ENCODE results near the gene SMIM10L2A.

SMIM10L2A gene

DNA sequence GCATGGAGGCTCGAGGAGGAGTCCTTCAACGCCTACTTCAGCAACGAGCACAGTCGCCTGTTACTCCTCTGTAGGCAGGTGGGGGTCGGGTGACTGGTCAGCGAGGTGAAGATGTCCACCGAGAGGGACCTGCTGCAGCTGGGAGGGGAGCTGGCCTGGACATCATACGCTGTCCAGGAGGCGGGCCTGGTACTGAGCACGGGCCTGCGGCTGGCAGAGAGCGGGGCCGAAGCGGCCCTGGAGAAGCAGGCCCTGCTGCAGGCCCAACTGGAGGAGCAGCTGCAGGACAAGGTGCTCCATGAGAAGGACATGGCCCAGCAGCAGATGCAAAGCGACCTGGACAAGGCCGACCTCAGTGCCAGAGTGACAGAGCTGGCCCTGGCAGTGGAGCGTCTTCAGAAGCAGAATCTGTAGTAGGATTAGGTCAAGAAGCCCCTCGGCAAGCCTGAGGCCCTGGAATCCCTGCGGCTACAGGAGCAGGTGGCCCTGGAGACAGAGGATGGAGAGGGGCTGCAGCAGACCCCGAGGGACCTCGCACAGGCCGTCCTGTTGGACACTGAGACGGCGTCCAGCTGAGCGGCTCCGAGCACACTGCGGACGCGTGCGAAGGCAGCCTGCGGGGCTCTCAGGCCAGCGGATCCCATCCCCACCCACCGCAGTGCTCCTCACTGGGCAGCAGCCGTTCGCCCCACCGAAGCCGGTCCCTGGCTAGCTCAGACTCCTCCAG is 11.9 kb downstream of the SMIM10L2A start:
- no peaks in the 10 kb centered on the region for H3K9me3 ChIP-seq (ENCODE audit: insufficient read depth, low read length)
- H3K4me3 ChIP-seq (ENCODE audit: insufficient read length, low read depth) = no peak overlapping the region
- H3K9ac ChIP-seq (ENCODE audit: insufficient read length, low read depth) = no peak overlapping the region
- DNase-seq (ENCODE audit: low read depth, low spot score) = no peak
- no peaks in the 10 kb centered on the region for H3K27me3 ChIP-seq (ENCODE audit: insufficient read depth, insufficient read length)
- H3K4me1 ChIP-seq (ENCODE audit: insufficient read depth, insufficient read length) = no peaks in the 10 kb centered on the region
- no peaks in the 10 kb centered on the region for H3K36me3 ChIP-seq (ENCODE audit: insufficient read depth, insufficient read length, low read length)
- TF ChIP-seq ZNF274 (IDR thresholded peaks at IDR 0.05; ENCODE audit: low read depth, low read length) = no peak
- no peak for TF ChIP-seq YY1 (IDR thresholded peaks at IDR 0.05; ENCODE audit: insufficient read depth, insufficient read length)
- TF ChIP-seq SUZ12 (IDR thresholded peaks at IDR 0.05; ENCODE audit: extremely low read depth, insufficient read depth, insufficient read length) = no peak

DNA sequence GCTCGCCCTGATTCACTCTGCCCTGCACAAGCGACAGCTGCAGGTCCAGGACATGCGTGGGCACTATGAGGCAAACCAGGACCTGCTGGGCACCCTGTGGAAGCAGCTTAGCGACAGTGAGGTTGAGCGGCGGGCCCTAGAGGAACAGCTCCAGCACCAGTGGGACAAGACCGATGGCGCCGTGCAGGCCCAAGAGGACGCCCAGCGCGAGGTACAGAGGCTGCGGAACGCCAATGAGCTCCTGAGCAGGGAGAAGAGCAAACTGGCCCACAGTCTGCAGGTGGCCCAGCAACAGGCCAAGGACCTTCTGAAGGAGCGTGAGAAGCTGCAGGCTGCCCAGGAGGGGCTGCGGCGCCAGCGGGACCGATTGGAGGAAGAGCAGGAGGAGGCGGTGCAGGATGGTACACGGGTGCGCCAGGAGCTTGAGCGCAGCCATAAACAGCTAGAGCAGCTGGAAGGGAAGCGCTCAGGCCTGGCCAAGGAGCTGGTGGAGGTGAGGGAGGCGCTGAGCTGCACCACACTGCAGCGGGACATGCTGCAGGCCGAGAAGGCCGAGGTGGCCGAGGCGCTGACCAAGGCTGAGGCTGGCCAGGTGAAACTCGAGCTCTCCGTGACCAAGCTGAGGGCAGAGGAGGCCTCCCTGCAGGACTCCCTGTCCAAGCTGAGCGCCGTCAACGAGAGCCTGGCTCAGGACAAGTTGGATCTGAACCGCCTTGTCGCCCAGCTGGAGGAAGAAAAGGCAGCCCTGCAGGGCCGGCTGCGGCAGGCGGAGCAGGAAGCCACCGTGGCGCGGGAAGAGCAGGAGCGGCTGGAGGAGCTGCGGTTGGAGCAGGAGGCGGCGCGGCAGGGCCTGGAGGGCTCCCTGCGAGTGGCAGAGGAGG is 12.8 kb downstream of the SMIM10L2A start:
- H3K9me3 ChIP-seq (ENCODE audit: insufficient read depth, low read length) = no peaks in the 10 kb centered on the region
- H3K4me3 ChIP-seq (ENCODE audit: insufficient read length, low read depth) = no peak overlapping the region
- no peaks in the 10 kb centered on the region for H3K4me1 ChIP-seq (ENCODE audit: insufficient read depth, insufficient read length)
- no peak overlapping the region for H3K9ac ChIP-seq (ENCODE audit: insufficient read length, low read depth)
- H3K27me3 ChIP-seq (ENCODE audit: insufficient read depth, insufficient read length) = no peaks in the 10 kb centered on the region
- no peak for DNase-seq (ENCODE audit: low read depth, low spot score)
- no peaks in the 10 kb centered on the region for H3K36me3 ChIP-seq (ENCODE audit: insufficient read depth, insufficient read length, low read length)
- TF ChIP-seq SUZ12 (IDR thresholded peaks at IDR 0.05; ENCODE audit: extremely low read depth, insufficient read depth, insufficient read length) = no peak

DNA sequence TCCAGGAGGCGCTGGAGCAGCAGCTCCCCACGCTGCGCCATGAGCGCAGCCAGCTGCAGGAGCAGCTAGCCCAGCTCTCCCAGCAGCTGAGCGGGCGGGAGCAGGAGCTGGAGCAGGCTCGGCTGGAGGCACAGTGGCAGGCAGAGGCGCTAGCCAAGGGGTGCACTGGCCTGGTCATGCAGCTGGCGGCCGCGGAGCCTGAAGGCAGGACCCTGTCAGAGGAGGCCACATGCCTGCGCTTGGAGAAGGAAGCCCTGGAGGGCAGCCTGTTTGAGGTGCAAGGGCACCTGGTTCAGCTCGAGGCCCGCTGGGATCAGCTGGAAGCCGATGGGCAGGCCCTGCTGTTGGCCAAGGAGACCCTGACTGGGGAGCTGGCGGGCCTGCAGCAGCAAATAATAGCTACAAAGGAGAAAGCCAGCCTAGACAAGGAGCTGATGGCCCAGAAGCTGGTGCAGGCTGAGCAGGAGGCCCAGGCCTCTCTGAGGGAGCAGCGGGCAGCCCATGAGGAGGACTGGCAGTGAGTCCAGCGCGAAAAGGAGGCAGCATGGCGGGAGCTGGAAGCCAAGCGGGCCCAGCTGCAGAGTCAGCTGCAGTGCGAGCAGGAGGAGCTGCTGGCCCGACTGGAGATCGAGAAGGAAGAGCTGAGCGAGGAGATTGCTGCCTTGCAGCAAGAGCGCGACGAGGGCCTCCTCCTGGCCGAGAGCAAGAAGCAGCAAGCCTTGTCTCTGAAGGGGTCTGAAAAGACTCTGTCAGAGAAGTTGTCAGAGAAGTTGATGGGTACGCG is 13.6 kb downstream of the SMIM10L2A start:
- TF ChIP-seq YY1 (IDR thresholded peaks at IDR 0.05; ENCODE audit: insufficient read depth, insufficient read length) (no peak), SUZ12 (IDR thresholded peaks at IDR 0.05; ENCODE audit: extremely low read depth, insufficient read depth, insufficient read length) (no peak), ZNF274 (IDR thresholded peaks at IDR 0.05; ENCODE audit: low read depth, low read length) (no peak)
- Histone ChIP-seq H3K9me3 (ENCODE audit: insufficient read depth, low read length) (no peaks in the 10 kb centered on the region), H3K9ac (ENCODE audit: insufficient read length, low read depth) (no peak overlapping the region), H3K27me3 (ENCODE audit: insufficient read depth, insufficient read length) (no peaks in the 10 kb centered on the region), H3K4me1 (ENCODE audit: insufficient read depth, insufficient read length) (no peaks in the 10 kb centered on the region), H3K36me3 (ENCODE audit: insufficient read depth, insufficient read length, low read length) (no peaks in the 10 kb centered on the region), H3K4me3 (ENCODE audit: insufficient read length, low read depth) (no peak overlapping the region)
- DNase-seq (ENCODE audit: low read depth, low spot score) = no peak

DNA sequence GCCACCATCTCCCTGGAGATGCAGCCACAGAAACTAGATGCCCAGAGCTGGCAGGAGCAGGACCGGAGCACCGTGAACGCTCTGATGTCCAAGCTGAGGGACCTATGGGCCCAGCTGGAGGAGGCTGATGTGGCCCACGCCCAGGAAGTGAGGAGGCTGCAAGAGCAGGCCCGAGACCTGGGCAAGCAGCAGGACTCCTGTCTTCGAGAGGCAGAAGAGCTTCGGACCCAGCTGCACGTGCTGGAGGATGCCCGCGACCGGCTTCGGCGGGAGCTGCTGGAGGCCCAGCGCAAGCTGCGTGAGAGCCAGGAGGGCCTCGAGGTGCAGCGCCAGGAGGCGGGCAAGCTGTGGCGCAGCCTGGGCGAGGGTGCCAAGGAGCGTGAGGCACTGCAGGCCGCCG is 14.2 kb downstream of the SMIM10L2A start:
- Histone ChIP-seq H3K9ac (ENCODE audit: insufficient read length, low read depth) (no peak overlapping the region), H3K4me3 (ENCODE audit: insufficient read length, low read depth) (no peak overlapping the region), H3K4me1 (ENCODE audit: insufficient read depth, insufficient read length) (no peaks in the 10 kb centered on the region), H3K9me3 (ENCODE audit: insufficient read depth, low read length) (no peaks in the 10 kb centered on the region), H3K27me3 (ENCODE audit: insufficient read depth, insufficient read length) (no peaks in the 10 kb centered on the region), H3K36me3 (ENCODE audit: insufficient read depth, insufficient read length, low read length) (no peaks in the 10 kb centered on the region)
- DNase-seq (ENCODE audit: low read depth, low spot score) = no peak
- TF ChIP-seq ZNF274 (IDR thresholded peaks at IDR 0.05; ENCODE audit: low read depth, low read length) (no peak), SUZ12 (IDR thresholded peaks at IDR 0.05; ENCODE audit: extremely low read depth, insufficient read depth, insufficient read length) (no peak), YY1 (IDR thresholded peaks at IDR 0.05; ENCODE audit: insufficient read depth, insufficient read length) (no peak)

DNA sequence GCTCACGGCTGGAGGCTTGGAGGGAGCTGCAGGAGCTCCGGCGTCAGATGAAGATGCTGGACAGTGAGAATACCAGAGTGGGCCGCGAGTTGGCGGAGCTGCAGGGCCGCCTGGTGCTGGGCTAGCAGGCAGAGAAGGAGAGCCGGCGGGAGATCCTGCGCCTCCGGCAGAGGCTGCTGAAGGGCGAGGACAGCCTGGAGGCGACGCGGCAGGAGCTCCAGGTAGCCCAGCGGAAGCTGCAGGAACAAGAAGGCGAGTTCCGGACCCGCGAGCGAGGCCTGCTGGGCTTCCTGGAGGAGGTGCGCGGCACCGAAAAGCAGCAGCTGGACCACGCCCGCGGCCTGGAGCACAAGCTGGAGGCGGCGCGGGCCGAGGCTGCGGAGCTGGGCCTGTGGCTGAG is 14.7 kb downstream of the SMIM10L2A start:
- H3K9ac ChIP-seq (ENCODE audit: insufficient read length, low read depth) = no peak overlapping the region
- H3K36me3 ChIP-seq (ENCODE audit: insufficient read depth, insufficient read length, low read length) = no peaks in the 10 kb centered on the region
- DNase-seq (ENCODE audit: low read depth, low spot score) = no peak
- no peak for TF ChIP-seq ZNF274 (IDR thresholded peaks at IDR 0.05; ENCODE audit: low read depth, low read length)
- TF ChIP-seq SUZ12 (IDR thresholded peaks at IDR 0.05; ENCODE audit: extremely low read depth, insufficient read depth, insufficient read length) = no peak
- no peak for TF ChIP-seq YY1 (IDR thresholded peaks at IDR 0.05; ENCODE audit: insufficient read depth, insufficient read length)
- no peak overlapping the region for H3K4me3 ChIP-seq (ENCODE audit: insufficient read length, low read depth)
- no peaks in the 10 kb centered on the region for H3K27me3 ChIP-seq (ENCODE audit: insufficient read depth, insufficient read length)
- H3K9me3 ChIP-seq (ENCODE audit: insufficient read depth, low read length) = no peaks in the 10 kb centered on the region
- H3K4me1 ChIP-seq (ENCODE audit: insufficient read depth, insufficient read length) = no peaks in the 10 kb centered on the region

DNA sequence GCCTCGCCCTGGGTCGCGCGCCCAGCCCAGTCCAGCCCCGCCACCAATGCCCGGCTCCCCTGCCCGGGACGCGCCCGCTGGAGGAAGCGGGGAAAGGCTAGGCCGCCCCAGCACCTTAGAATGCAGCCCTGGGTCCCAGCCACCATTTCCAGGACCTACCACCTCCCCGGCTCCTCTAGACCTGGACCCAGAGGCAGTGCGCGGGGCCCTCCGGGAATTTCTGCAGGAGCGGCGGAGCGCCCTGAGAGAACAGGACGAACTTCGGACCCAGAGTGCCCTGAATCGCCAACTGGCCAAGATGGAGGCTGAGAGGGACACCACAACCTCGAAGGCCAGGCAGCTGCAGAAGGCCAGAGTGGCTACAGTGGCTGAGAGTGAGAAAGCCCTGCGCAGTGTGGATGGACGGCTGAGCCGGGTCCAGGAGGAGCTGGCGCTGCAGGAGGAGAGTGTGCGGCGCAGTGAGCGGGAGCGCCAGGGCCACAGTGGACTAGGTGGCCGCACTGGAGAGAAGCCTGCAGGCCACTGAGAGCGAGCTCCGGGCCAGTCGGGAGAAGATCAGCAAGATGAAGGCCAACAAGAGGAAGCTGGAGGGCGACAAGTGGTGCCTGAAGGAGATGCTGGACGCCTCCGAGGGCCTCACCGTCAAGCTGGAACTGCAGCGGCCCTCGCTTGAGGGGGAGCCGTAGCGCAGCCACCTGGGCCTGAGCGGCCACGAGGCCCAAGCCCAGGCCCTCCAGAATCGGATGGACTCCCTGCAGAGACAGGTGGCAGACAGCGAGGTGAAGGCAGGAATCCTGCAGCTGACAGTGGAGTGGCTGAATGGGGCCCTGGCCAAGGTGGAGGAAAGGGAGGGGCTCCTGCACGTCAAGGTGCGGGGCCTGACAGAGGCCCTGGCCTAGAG is 15.5 kb downstream of the SMIM10L2A start:
- H3K36me3 ChIP-seq (ENCODE audit: insufficient read depth, insufficient read length, low read length) = no peaks in the 10 kb centered on the region
- H3K27me3 ChIP-seq (ENCODE audit: insufficient read depth, insufficient read length) = no peaks in the 10 kb centered on the region
- DNase-seq (ENCODE audit: low read depth, low spot score) = no peak
- TF ChIP-seq SUZ12 (IDR thresholded peaks at IDR 0.05; ENCODE audit: extremely low read depth, insufficient read depth, insufficient read length) = no peak
- no peak for TF ChIP-seq YY1 (IDR thresholded peaks at IDR 0.05; ENCODE audit: insufficient read depth, insufficient read length)
- TF ChIP-seq ZNF274 (IDR thresholded peaks at IDR 0.05; ENCODE audit: low read depth, low read length) = no peak
- no peaks in the 10 kb centered on the region for H3K9me3 ChIP-seq (ENCODE audit: insufficient read depth, low read length)
- H3K4me3 ChIP-seq (ENCODE audit: insufficient read length, low read depth) = no peak overlapping the region
- H3K4me1 ChIP-seq (ENCODE audit: insufficient read depth, insufficient read length) = no peaks in the 10 kb centered on the region
- no peak overlapping the region for H3K9ac ChIP-seq (ENCODE audit: insufficient read length, low read depth)
